Measurements from ENCODE around the gene NODAL.

DNA sequence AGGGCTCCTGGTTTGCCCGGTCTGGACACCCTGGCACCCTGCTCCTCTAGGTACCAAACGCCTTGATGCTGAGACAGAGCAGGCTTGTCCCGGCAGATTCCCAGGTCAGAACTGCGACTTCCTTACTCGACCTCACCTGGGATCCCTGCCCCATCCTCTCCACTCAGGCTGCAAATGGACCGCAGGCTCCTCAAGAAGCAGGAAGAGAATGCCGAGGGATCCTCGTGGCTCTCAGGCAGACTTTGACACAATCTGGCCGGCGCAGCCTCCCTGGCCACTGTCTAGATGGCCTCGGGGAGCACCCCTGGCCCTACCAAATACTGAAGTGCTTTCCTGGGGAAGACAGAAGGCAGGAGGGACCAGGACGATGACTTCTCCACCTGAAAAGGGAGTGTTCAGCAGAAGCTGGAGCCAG, 421 bp upstream of the NODAL start:
- TF ChIP-seq MAX (IDR thresholded peaks at IDR 0.05) = no peak
- TF ChIP-seq USF1 (IDR thresholded peaks at IDR 0.05) = no peak
- TF ChIP-seq REST (IDR thresholded peaks at IDR 0.05; ENCODE audit: low read depth) = no peak
- no peak for TF ChIP-seq TEAD4 (IDR thresholded peaks at IDR 0.05)
- no peak for TF ChIP-seq NFIC (IDR thresholded peaks at IDR 0.05)
- TF ChIP-seq ZBTB7A (IDR thresholded peaks at IDR 0.05; ENCODE audit: low read depth) = no peak
- no peak for TF ChIP-seq EGR1 (IDR thresholded peaks at IDR 0.05)
- TF ChIP-seq EP300 (IDR thresholded peaks at IDR 0.05; ENCODE audit: borderline replicate concordance) = no peak
- TF ChIP-seq CEBPB (IDR thresholded peaks at IDR 0.05) = no peak
- TF ChIP-seq YY1 (IDR thresholded peaks at IDR 0.05; ENCODE audit: low read depth) = no peak
- no peak for TF ChIP-seq RAD21 (IDR thresholded peaks at IDR 0.05; ENCODE audit: low read depth)

All from Ishikawa (cell line).